ENCODE results near the gene AGBL4. TPM values are rescaled to one million over a fixed set of nuclear protein-coding genes. Genes with fewer than 3 reads are reported as not detected.

AGBL4 gene
- total and polyA plus RNA-seq, 9 of the 15 experiments (the other 6 are each of a cell fraction or from before 2014, with no cell fraction given) = 0.11 TPM; not detected in 7

- TF ChIP-seq NFE2 (IDR thresholded peaks at IDR 0.05; ENCODE audit: low read depth) = no peak
- no peak for TF ChIP-seq GTF3C2 (IDR thresholded peaks at IDR 0.05; ENCODE audit: borderline replicate concordance, extremely low read depth, insufficient read length)
- TF ChIP-seq TRIM25 (IDR thresholded peaks at IDR 0.05; ENCODE audit: borderline replicate concordance) = no peak
- no peak for TF ChIP-seq NCOA4 (IDR thresholded peaks at IDR 0.05; ENCODE audit: partially characterized antibody)
- TF ChIP-seq ZNF764 (CRISPR knock-in tag; IDR thresholded peaks at IDR 0.05; ENCODE audit: low read depth) = no peak
- TF ChIP-seq EGR1 (conservative IDR thresholded peaks at IDR 0.05) = no peak
- no peak for TF ChIP-seq ASH1L (IDR thresholded peaks at IDR 0.05; ENCODE audit: borderline replicate concordance, low read depth, partially characterized antibody)
- no peak for TF ChIP-seq VEZF1 (CRISPR knock-in tag; IDR thresholded peaks at IDR 0.05)
- TF ChIP-seq CAMTA2 (CRISPR knock-in tag; conservative IDR thresholded peaks at IDR 0.05) = no peak
Observed at GRCh38 chr1:48940354-48940753, 1083.4 kb downstream of the AGBL4 start (continued).
